Endothelial cell of umbilical vein (primary cell): Measurements from ENCODE around the gene DYNLRB2. TPM values are rescaled to one million over a fixed set of nuclear protein-coding genes. Genes with fewer than 3 reads are reported as not detected.
A peak's percentile ranks its signal among the peaks of the same experiment; 100 is the strongest.

Source experiments
- BruUV-seq: library from RNA; stranded (reverse); fragments of 400-500 nt; replicated peaks from 2 replicates; lab custom pipeline; 2021; lab: Mats Ljungman, UMichigan
- CTCF ChIA-PET: fragments of 300-600, 350-600 bp; sonication (Branson Sonifier 250); formaldehyde crosslinking; loops from one replicate; lab custom pipeline; 2021; ENCODE audit warnings: antibody characterized with exemption, inconsistent platforms; lab: Charles Lee
- POLR2A ChIA-PET: fragments of 300-600, 350-600 bp; sonication (Branson Sonifier 250); formaldehyde crosslinking; loops from one replicate; lab custom pipeline; 2021; ENCODE audit warnings: antibody characterized with exemption, inconsistent platforms; lab: Charles Lee
- DNase-seq: peaks from one replicate; pipeline ENCODE4 v3.0.0-alpha.2; 2011; ENCODE audit warnings: low read depth, low spot score
- FAIRE-seq: peaks from 2 replicates; lab custom pipeline; 2011; peaks lifted over from hg19 to GRCh38; lab: Jason Lieb, UNC
- H2AFZ ChIP-seq: 2 replicates; pipeline ENCODE4 v1.6.0; 2012; ENCODE audit warnings: low read depth, low read length, control low read depth, inconsistent platforms
- H3K27ac ChIP-seq: 2 replicates; pipeline ENCODE4 v1.5.1; 2011; ENCODE audit warnings: low read depth, mild to moderate bottlenecking, control low read depth, low read length, moderate library complexity; ENCODE audit not compliant: insufficient read depth
- H3K27me3 ChIP-seq, 2 experiments: 2 replicates each; pipeline versions ENCODE4 v1.6.0 to v1.6.1; 2011; ENCODE audit warnings: low read length in 2 of 2, mixed read lengths in 1 of 2; ENCODE audit not compliant: control insufficient read depth in 2 of 2, insufficient read depth in 2 of 2
- H3K36me3 ChIP-seq, 2 experiments: 2 replicates in 1 of 2; 3 replicates in 1 of 2; pipeline ENCODE4 v1.5.1; 2011; ENCODE audit warnings: low read length in 2 of 2, mild to moderate bottlenecking in 1 of 2, moderate library complexity in 1 of 2; ENCODE audit not compliant: control insufficient read depth in 2 of 2, insufficient read depth in 2 of 2; ENCODE audit errors: extremely low read depth in 1 of 2
- H3K4me1 ChIP-seq: 3 replicates; pipeline ENCODE4 v1.5.1; 2011; ENCODE audit warnings: mild to moderate bottlenecking, low read length; ENCODE audit not compliant: control insufficient read depth, insufficient read depth; ENCODE audit errors: extremely low read depth
- H3K4me2 ChIP-seq: 2 replicates; pipeline ENCODE4 v1.6.1; 2011; ENCODE audit warnings: low read length, control low read depth, mixed read lengths; ENCODE audit not compliant: insufficient read depth
- H3K4me3 ChIP-seq, 3 experiments: fragments of 200-600 bp in 1 of 3; sonication (generic), shearing (Covaris generic) in 1 of 3; replicated peaks in 1 of 3; 2 replicates each; pipeline ENCODE4 v1.5.1; 2011 to 2016; ENCODE audit warnings: control low read depth in 3 of 3, low read length in 3 of 3, mild to moderate bottlenecking in 2 of 3, inconsistent platforms in 1 of 3, low read depth in 1 of 3, moderate library complexity in 1 of 3; ENCODE audit not compliant: insufficient read depth in 1 of 3
- H3K79me2 ChIP-seq: 2 replicates; pipeline ENCODE4 v1.6.0; 2012; ENCODE audit warnings: low read length, inconsistent platforms; ENCODE audit not compliant: control insufficient read depth, insufficient read depth
- H3K9ac ChIP-seq: replicated peaks from 2 replicates; pipeline ENCODE3; 2011; ENCODE audit warnings: low read length, control low read depth; ENCODE audit not compliant: insufficient read depth; ENCODE audit errors: extremely low read depth
- H3K9me1 ChIP-seq: replicated peaks from 3 replicates; pipeline ENCODE4 v1.6.0; 2011; ENCODE audit warnings: mild to moderate bottlenecking, low read length; ENCODE audit not compliant: control insufficient read depth, insufficient read depth; ENCODE audit errors: extremely low read depth
- H3K9me3 ChIP-seq: replicated peaks from 2 replicates; pipeline ENCODE4 v1.5.1; 2012; ENCODE audit warnings: low read length, inconsistent platforms; ENCODE audit not compliant: control insufficient read depth, insufficient read depth
- H4K20me1 ChIP-seq: replicated peaks from 2 replicates; pipeline ENCODE3; 2011; ENCODE audit warnings: mild to moderate bottlenecking, low read length; ENCODE audit not compliant: control insufficient read depth, insufficient read depth; ENCODE audit errors: extremely low read depth
- CTCF ChIP-seq, 2 donors: IDR thresholded peaks; 1 replicate in 1 of 2; 2 replicates in 1 of 2; pipeline ENCODE4 v1.5.1; 2011; ENCODE audit warnings: low read length in 2 of 2, mild to moderate bottlenecking in 2 of 2, moderate library complexity in 2 of 2, control low read depth in 1 of 2, inconsistent platforms in 1 of 2, low read depth in 1 of 2; ENCODE audit not compliant: insufficient read depth in 1 of 2; ENCODE audit errors: extremely low read depth in 1 of 2
- EZH2 ChIP-seq: IDR thresholded peaks from 2 replicates; pipeline ENCODE4 v1.6.1; 2012; ENCODE audit warnings: borderline replicate concordance, low read depth, mild to moderate bottlenecking, moderate library complexity, low read length, inconsistent platforms; ENCODE audit not compliant: severe bottlenecking
- FOS ChIP-seq: IDR thresholded peaks from 2 replicates; pipeline ENCODE4 v1.6.1; 2011; ENCODE audit warnings: mild to moderate bottlenecking, low read length, moderate library complexity, borderline replicate concordance; ENCODE audit not compliant: insufficient read depth
- GATA2 ChIP-seq: IDR thresholded peaks from 2 replicates; pipeline ENCODE4 v1.7.0; 2011; ENCODE audit warnings: low read depth, mild to moderate bottlenecking, moderate library complexity, mixed read lengths, low read length; ENCODE audit not compliant: insufficient read length, insufficient read depth
- JUN ChIP-seq: IDR thresholded peaks from 2 replicates; pipeline ENCODE4 v1.6.1; 2011; ENCODE audit warnings: borderline replicate concordance, low read depth; ENCODE audit not compliant: insufficient read length, insufficient read depth
- MYC ChIP-seq: IDR thresholded peaks from one replicate; pipeline ENCODE4 v1.6.1; 2011; ENCODE audit warnings: mild to moderate bottlenecking, low read depth, low read length
- POLR2A ChIP-seq: IDR thresholded peaks from 2 replicates; pipeline ENCODE4 v1.6.1; 2012; ENCODE audit warnings: low read depth, mild to moderate bottlenecking, control low read depth, low read length
- POLR2AphosphoS5 ChIP-seq: IDR thresholded peaks from 2 replicates; pipeline ENCODE4 v1.6.1; 2012; ENCODE audit warnings: low read depth, mild to moderate bottlenecking, control low read depth, low read length, moderate library complexity; ENCODE audit not compliant: insufficient read depth
- dilution Hi-C: fragments of 300-500 bp; cut with MboI; formaldehyde crosslinking; loops from one replicate; pipeline ENCODE4 v1.15.0; 2019; ENCODE audit warnings: low sequenced_read_pairs; ENCODE audit not compliant: extremely low pct_ligation_motif_present
- intact Hi-C: fragments of 100-400 bp; cut with micrococcal nuclease; formaldehyde crosslinking; loops from one replicate; pipeline ENCODE4 v1.10.0; 2022
- polyA plus RNA-seq, 4 experiments: library from polyadenylated mRNA; depleted of rRNA in 3 of 4; stranded (reverse) in 3 of 4; unstranded in 1 of 4; fragments of >200 nt; gene quantifications; 2 replicates each; pipeline versions ENCODE4 v1.2.1 to v1.2.3, GENCODE V29; 2011 to 2012; ENCODE audit warnings: missing spikeins in 1 of 4
- total RNA-seq: library from RNA; stranded (reverse); gene quantifications from 2 replicates; pipeline ENCODE4 v1.2.3, GENCODE V29; 2021
- TF ChIP-seq, protein P1 (sequence below): IDR thresholded peaks from 2 replicates; pipeline ENCODE4 v1.6.1; 2011; ENCODE audit not compliant: insufficient read depth, insufficient read length

Gene DYNLRB2
- total and polyA plus RNA-seq, 2 donors (not counting 3 experiments of a cell fraction or from before 2014, with no cell fraction given): not detected

DNA sequence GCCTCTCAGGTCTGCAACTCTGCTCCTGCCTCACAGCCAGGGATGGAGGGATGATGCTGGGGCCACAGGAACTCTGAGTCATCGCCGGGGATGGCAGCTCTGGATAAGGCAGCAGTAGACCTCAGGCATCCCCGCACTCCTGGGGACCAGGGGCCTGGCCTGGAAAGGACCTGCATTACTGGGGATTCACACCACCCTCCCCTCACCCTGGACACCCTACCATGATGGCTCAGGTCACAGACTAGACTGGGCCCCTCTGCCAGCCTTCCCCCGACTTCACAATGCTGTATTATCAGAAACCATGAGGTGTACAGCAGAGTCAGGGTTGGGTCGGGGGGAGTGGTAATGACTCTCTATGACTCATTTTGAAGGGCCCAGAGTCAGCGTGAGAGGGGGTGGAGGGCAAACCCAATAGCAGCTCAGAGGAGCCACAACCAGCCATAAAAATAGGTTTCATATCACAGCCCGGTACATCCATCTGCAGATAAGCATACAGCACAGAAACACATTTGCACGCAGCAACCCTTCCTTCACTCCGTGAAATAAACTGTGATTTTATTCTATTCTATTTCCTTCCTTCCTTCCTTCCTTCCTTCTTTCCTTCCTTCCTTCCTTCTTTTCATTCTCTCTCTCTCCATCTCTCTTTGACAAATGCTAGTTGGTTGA, 28.8 kb downstream of the DYNLRB2 start:
- CTCF ChIA-PET: no interaction called here

More for the DNA sequence above, 28.8 kb downstream of the DYNLRB2 start:
- Histone ChIP-seq H3K9me3 (no peaks in the 10 kb centered on the region), H2AFZ (no peak overlapping the region), H3K9ac (no peak overlapping the region), H3K4me1 (peaks cover 7% of the 10 kb centered on the region), H3K36me3 (no peaks in the 10 kb centered on the region), H3K27me3 (no peaks in the 10 kb centered on the region), H4K20me1 (no peaks in the 10 kb centered on the region), H3K79me2 (no peaks in the 10 kb centered on the region), H3K4me3 (no peak overlapping the region), H3K27ac (no peak overlapping the region), H3K4me2 (no peak overlapping the region), H3K9me1 (no peaks in the 10 kb centered on the region)
- POLR2A ChIA-PET: no interaction called here
- DNase-seq (peak; percentile 33), FAIRE-seq (peak; percentile 80)
- TF ChIP-seq MYC (no peak), POLR2A (no peak), FOS (no peak), CTCF (IDR thresholded peaks at IDR 0.05; ENCODE audit: extremely low read depth in 1 of 2, insufficient read depth in 1 of 2, low read depth in 1 of 2, low read length in 2 of 2) (no peak), EZH2 (no peak), GATA2 (no peak), POLR2AphosphoS5 (no peak), JUN (no peak)
- TF ChIP-seq, protein P1, sequence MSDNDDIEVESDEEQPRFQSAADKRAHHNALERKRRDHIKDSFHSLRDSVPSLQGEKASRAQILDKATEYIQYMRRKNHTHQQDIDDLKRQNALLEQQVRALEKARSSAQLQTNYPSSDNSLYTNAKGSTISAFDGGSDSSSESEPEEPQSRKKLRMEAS: no peak
- no TSS peak for BruUV-seq
- intact Hi-C loops: no loop called here
- dilution Hi-C loops: no loop called here
